ENCODE results near the gene TMX1.

DNA sequence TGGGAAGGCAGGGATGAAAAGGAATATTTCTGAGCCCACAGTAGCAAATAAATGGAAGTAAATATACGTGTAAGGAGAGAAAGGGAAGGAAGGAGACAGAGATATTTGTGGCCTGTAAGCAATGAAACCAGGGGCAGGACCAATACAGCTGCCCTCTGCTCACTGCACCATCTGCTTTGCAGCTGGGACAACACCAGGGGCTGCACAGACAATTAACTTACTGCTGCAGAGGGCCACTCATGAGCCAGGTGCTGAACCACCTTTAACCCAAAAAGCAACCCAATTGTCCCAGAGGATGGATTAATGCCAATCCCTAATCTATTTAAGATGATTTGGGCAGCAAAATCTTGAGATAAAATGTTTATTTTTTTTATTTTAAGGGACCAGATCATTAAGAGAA lies 30.6 kb upstream of the TMX1 start:
- TF ChIP-seq, protein P1, sequence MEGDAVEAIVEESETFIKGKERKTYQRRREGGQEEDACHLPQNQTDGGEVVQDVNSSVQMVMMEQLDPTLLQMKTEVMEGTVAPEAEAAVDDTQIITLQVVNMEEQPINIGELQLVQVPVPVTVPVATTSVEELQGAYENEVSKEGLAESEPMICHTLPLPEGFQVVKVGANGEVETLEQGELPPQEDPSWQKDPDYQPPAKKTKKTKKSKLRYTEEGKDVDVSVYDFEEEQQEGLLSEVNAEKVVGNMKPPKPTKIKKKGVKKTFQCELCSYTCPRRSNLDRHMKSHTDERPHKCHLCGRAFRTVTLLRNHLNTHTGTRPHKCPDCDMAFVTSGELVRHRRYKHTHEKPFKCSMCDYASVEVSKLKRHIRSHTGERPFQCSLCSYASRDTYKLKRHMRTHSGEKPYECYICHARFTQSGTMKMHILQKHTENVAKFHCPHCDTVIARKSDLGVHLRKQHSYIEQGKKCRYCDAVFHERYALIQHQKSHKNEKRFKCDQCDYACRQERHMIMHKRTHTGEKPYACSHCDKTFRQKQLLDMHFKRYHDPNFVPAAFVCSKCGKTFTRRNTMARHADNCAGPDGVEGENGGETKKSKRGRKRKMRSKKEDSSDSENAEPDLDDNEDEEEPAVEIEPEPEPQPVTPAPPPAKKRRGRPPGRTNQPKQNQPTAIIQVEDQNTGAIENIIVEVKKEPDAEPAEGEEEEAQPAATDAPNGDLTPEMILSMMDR (IDR thresholded peaks at IDR 0.05): no peak
- TF ChIP-seq POLR2A (IDR thresholded peaks at IDR 0.05): no peak
